ENCODE measurements around the gene NHLRC2.
"Not testable (repeated sequence)": the region's sequence is repeated elsewhere in the genome, so short reads cannot be mapped to it uniquely, and the experiment has no call there.

NHLRC2 gene, protein sequence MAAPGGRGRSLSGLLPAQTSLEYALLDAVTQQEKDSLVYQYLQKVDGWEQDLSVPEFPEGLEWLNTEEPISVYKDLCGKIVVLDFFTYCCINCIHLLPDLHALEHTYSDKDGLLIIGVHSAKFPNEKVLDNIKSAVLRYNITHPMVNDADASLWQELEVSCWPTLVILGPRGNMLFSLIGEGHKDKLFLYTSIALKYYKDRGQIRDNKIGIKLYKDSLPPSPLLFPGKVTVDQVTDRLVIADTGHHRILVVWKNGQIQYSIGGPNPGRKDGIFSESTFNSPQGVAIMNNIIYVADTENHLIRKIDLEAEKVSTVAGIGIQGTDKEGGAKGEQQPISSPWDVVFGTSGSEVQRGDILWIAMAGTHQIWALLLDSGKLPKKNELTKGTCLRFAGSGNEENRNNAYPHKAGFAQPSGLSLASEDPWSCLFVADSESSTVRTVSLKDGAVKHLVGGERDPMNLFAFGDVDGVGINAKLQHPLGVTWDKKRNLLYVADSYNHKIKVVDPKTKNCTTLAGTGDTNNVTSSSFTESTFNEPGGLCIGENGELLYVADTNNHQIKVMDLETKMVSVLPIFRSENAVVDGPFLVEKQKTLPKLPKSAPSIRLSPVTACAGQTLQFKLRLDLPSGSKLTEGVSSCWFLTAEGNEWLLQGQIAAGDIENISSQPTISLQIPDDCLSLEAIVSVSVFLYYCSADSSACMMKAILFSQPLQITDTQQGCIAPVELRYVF

DNA sequence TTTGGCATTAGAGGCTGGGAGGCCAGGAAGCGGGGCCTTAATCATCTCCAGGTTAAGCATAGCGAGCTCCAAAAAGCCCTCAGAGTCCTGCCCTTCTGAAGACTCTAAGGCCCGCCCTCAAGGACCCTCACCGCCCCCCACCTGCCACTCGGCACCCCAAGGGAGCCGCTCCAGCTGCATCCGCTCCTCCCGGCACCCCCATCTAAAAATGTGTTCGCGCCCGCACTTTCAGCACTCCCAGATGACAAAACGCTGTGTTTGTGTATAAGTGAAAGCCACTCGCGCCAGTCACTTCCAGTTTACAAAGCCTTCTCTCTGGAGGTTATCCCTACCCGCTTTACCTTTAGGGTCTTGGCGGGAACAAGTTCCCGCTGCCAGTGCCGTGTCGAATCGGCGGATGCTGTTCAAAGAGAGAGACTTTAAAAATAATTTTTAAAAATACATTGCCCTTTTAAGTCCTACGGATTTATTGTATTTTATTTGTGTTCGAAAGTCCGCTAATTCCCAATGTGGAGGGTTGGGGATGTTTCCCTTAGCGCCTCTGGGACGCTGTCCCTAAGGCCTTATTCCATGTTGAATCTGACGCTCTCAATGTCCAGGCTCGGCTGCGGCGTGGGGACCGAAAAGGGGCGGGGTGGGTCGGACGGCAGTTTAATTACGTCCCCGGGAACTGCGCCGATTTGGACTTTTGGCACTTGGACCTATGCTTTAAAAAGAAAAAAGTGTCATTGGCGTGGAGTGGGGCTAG, at the start of gene NHLRC2, which contains the start of gene DCLRE1A:
NHLRC2 (plus strand) TSS at position 649 of the 748 bp plus-strand sequence. CDS start 212 bp downstream, outside the sequence.
DCLRE1A (minus strand) TSS at position 70 of the 748 bp plus-strand sequence. CDS start 900 bp downstream, outside the sequence.
- in situ Hi-C loops (cut with MboI; ENCODE audit: low pct_unique_long_range_greater_than_20kb, low sequenced_read_pairs) = no loop called here
- DNase-seq = peak; percentile 85

DNA sequence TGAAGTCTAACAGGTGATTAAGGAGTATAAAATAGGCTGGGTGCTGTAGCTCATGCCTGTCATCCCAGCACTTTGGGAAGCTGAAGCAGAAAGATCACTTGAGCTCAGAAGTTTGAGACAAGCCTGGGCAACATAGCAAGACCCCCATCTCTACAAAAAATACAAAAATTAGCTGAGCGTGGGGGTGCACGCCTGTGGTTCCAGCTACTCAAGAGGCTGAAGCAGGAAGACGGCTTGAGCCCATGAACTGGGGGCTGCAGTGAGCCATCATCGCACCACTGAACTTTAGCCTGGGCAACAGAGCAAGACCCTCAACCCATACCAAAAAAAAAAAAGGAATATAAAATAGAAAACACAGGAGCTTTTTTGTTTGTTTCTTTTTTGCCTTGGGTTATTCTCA, 48.0 kb upstream of the NHLRC2 start:
- in situ Hi-C loops (cut with MboI; ENCODE audit: low pct_unique_long_range_greater_than_20kb, low sequenced_read_pairs) = no loop called here
- no peak for DNase-seq

DNA sequence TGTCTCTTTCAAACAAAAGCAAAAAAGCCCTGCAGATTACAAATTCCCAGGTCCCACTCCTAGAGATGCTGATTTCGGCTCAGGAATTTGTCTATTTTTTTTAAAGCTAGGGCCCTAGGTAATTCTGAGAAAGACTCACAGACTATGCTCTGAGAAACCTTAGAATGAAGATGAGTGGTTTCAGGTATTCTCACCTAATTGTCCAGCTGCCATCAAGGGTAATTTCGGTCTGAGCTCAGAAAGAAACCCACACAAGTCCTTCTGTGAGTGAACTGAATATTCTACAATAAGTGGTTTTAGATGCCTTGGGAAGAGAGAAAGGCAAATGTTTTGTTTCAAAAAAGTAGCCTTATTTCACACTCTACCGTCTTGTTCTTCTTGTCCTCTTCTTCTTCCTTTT, 46.3 kb upstream of the NHLRC2 start:
- no peak for DNase-seq
- in situ Hi-C loops (cut with MboI; ENCODE audit: low pct_unique_long_range_greater_than_20kb, low sequenced_read_pairs) = no loop called here

DNA sequence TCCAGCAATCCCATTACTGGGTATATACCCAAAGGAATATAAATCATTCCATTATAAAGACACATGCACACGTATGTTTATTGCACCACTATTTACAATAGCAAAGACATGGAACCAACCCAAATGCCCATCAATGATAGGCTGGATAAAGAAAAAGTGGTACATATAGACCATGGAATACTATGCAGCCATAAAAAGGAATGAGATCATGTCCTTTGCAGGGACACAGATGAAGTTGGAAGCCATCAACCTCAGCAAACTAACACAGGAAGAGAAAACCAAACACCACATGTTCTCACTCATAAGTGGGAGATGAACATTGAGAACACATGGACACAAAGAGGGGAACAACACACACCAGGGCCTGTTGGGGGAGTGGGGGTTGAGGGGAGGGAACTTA, 39.8 kb upstream of the NHLRC2 start:
- in situ Hi-C loops (cut with MboI; ENCODE audit: low pct_unique_long_range_greater_than_20kb, low sequenced_read_pairs) = not testable (repeated sequence)

DNA sequence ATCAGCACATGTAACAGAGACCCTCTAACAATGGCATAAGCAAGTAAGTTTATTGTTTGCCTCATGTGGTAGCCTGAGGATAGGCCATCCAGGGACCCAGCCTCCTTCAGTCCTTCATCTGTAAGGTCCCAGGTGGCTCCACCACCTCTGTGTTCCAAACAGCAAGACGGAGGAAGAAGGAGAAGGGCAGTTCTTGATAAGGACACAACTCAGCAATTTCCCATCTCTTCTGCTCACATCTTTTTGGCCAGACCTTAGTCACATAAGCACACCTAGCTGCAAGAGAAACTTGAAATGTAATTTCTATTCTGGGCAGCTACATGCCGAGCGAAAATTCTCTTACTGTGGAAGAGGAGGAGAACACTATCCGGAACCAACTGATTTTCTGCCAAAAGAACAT, 34.5 kb upstream of the NHLRC2 start:
- in situ Hi-C loops (cut with MboI; ENCODE audit: low pct_unique_long_range_greater_than_20kb, low sequenced_read_pairs) = no loop called here
- DNase-seq = no peak

More for the DNA sequence above, 39.8 kb upstream of the NHLRC2 start:
- not testable (repeated sequence) for DNase-seq

DNA sequence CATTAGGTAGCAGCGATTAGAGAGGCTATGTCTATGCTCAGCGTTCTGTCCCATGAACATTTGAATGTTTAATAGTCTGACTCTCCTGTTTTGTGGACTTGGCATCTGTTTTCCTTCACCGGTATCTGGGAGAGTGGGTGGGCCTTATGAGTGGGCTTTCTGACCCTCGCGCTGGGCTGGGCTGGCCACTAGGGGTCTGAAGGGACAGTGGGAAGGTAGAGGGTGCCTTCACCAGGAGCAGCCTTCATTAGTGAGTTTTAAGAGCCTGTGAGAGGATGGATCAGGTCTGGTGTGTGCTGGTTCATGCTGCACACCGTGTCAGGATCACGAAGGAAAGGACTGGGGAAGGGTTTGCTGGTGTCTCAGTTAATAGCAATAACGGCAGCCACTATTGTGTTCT, 34.0 kb upstream of the NHLRC2 start:
- in situ Hi-C loops (cut with MboI; ENCODE audit: low pct_unique_long_range_greater_than_20kb, low sequenced_read_pairs) = no loop called here
- DNase-seq = no peak

DNA sequence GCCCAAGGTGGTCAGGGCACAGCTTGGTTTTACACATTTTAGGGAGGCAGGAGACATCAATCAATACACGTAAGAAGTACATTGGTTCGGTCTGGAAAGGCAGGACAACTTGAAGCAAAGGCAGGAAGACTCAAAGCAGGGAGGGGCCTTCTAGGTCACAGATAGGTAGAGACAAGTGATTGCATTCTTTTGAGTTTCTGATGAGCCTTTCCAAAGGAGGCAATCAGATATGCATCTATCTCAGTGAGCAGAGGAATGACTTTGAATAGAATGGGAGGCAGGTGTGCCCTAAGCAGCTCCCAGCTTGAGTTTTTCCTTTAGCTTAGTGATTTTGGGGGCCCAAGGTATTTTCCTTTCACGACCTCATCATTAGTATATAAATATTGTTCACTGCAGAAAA, 33.2 kb upstream of the NHLRC2 start:
- in situ Hi-C loops (cut with MboI; ENCODE audit: low pct_unique_long_range_greater_than_20kb, low sequenced_read_pairs); DNase-seq: not testable (repeated sequence)

DNA sequence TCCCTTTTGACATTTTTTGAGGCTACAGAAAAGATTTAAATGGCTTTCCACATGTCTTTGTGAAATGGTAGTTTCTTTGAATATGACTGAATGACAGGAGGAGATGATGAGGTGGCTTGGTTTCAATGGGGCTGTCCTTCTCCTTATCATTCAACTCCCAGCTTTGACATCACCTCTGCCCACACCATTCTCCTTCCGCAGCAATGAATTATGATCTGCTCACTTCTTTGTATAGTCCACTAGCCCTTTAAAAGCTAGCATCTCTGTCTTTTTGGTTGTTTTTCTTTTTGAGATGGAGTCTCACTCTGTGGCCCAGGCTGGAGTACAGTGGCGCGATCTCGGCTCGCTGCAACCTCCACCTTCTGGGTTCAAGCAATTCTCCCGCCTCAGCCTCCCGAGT, 32.3 kb upstream of the NHLRC2 start:
- in situ Hi-C loops (cut with MboI; ENCODE audit: low pct_unique_long_range_greater_than_20kb, low sequenced_read_pairs) = no loop called here

DNA sequence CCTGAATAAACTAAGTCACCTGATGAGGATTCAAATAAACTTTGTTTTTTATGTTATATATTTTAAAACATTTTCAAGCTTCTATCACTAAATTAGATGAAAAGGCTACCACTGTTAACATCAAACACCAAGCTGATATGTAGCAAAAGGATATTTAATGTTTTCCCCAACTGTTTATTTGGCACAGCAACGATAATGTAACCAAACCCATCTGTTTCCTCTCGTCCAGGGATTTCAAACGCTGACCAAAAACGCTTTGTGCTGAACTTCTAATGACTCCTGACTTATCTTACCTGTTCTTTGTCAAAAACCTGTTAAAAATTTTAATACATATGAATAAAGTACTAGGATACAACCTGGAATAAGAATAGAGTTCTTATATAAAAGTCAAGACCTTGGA, 31.1 kb upstream of the NHLRC2 start:
- in situ Hi-C loops (cut with MboI; ENCODE audit: low pct_unique_long_range_greater_than_20kb, low sequenced_read_pairs) = no loop called here

More for the DNA sequence above, 32.3 kb upstream of the NHLRC2 start:
- DNase-seq = no peak

DNA sequence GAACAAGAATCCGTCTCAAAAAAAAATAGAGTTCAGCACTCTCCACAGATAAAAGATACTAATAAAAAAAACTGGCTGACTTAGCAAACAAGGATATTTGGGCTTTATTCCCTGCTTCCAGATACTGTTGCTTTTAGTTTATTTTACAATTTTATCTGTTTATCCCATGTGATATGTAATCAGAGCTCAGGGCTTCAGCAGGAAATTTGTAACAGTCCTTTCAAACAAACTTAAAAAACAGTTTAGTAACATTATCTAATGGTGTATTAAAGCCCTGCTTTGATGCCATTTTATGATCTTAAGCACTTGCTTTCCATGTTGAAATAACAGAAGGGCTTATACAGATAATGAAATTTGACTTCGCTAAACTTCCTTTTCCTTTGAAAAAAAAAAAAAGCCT, 28.7 kb upstream of the NHLRC2 start:
- in situ Hi-C loops (cut with MboI; ENCODE audit: low pct_unique_long_range_greater_than_20kb, low sequenced_read_pairs) = no loop called here
- DNase-seq = no peak

More for the DNA sequence above, 31.1 kb upstream of the NHLRC2 start:
- DNase-seq = no peak

DNA sequence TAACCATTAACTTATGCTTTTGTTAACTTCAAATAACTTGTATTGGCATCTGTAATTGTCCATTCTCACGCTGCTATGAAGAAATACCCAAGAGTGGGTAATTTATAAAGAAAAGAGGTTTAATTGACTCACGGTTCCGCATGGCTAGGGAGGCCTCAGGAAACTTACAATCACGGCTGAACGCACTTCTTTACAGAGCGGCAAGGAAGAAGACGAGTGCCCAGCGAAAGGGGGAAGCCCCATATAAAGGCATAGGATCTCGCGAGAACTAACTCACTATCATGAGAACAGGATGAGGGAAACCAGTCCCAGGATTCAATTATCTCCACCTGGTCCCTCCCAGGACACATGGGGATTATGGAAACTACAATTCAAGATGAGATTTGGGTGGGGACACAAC, 25.9 kb upstream of the NHLRC2 start:
- in situ Hi-C loops (cut with MboI; ENCODE audit: low pct_unique_long_range_greater_than_20kb, low sequenced_read_pairs) = not testable (repeated sequence)
- peak; percentile 8 for DNase-seq

DNA sequence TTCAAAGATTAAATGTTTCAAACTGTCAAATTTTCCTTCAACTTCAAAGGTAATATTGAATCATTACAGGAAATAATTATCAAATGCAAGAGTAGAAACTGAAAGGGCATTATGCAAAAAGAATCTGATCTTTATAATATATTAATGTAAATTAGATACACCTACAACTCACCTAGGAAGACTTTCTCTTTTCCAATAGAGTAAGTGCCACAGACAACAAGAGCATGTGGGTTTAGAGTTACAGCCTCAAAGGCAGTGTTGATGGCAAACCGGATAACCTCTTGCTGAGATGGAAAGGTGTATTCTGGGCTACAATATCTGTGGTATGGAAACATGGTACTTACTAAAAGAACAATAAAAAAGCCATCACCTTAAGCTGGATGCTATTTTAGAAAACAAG, 12.3 kb upstream of the NHLRC2 start:
- no peak for DNase-seq
- in situ Hi-C loops (cut with MboI; ENCODE audit: low pct_unique_long_range_greater_than_20kb, low sequenced_read_pairs) = no loop called here

DNA sequence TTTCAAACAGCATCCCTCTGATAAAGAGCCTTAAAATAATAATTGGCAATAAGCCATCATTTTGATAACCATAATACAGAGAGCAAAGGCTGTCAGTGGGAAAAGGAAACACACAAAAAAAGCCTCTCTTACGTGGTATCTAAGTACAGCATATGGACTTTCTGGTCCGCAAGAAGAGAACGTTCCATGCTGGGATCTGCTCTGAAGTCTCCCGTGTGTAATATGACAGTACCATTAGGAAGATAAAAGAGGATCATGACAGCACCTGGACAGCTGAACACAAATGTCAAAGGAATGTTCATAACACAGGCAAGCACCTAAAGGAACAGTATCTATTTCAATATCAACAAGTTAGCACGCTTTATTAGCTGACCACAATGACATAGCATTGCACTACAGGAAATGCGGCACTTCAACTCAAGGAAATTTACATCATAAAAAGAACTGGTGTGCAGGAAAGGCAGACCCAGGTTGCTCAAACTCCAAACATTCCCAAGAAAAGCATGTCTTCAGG, 10.4 kb upstream of the NHLRC2 start:
- in situ Hi-C loops (cut with MboI; ENCODE audit: low pct_unique_long_range_greater_than_20kb, low sequenced_read_pairs) = no loop called here
- peak; percentile 21 for DNase-seq

DNA sequence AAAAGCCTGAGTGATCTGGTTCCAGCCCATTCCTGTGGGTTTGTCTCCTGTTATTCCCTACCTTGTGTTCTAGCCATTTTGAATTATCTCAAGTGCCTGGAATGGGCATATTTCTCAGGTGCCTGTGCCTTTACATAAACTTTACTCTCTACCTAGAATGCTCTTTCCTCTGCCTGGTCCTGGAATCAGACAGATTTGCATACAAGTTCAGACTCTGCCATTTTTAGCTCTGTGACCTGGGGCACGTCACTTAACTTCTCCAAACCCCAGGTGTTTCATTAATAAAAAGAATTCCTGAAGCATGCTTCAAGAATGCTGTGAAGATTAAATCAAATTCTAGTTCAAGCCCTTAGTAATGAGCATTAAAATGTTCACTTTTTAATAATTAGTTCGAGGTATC, 8.4 kb upstream of the NHLRC2 start:
- in situ Hi-C loops (cut with MboI; ENCODE audit: low pct_unique_long_range_greater_than_20kb, low sequenced_read_pairs) = no loop called here
- DNase-seq = no peak

DNA sequence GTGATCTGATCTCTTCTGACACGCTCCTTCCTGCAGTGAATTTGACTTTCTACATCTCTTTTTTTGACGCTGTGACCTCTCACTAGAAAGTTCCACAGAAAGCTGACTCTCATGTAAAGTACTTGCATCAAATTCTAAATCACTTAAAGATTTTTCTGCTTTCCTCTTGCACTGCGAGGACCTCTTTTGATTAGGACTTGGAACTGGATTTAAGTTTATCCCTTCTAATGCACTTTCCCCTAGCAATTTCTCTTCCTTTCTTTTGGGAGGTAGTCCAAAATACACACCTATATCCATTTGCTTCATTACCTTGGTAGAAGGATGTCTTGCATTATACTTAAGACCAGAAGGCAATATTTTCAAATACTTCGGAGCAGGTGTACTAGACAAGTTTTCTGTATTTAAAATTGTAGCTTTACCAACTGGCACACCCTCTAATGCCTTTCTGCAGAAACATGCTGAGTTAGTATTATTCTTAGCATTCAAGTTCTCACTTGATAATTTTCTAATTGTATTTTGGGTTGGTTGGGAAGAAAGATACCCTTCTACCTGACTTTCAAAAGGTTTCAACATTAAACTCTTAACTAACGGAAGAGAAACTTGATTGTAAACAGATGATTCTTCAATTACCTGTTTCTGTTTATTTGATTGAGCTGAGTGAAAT, 5.2 kb upstream of the NHLRC2 start:
- in situ Hi-C loops (cut with MboI; ENCODE audit: low pct_unique_long_range_greater_than_20kb, low sequenced_read_pairs) = no loop called here
- DNase-seq = no peak

DNA sequence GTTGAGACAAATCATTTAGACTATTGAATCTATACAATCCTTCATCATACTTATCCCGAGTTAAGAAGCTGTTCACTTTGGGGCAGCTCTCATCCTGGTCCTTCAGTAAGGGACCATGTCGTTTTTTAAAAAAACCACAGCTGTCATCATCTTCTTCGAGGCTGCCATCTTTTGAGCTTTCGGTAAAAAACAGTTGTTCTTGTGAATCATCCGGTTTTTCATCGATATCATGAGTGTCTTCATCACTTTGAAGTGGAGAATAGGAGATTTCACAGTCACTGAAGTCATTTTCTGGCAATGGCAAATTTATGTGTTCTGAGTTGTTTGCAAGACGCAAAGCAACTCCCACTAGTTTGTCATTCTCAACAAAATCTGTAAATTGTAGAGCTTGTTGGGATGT, 4.5 kb upstream of the NHLRC2 start:
- in situ Hi-C loops (cut with MboI; ENCODE audit: low pct_unique_long_range_greater_than_20kb, low sequenced_read_pairs) = no loop called here
- no peak for DNase-seq

DNA sequence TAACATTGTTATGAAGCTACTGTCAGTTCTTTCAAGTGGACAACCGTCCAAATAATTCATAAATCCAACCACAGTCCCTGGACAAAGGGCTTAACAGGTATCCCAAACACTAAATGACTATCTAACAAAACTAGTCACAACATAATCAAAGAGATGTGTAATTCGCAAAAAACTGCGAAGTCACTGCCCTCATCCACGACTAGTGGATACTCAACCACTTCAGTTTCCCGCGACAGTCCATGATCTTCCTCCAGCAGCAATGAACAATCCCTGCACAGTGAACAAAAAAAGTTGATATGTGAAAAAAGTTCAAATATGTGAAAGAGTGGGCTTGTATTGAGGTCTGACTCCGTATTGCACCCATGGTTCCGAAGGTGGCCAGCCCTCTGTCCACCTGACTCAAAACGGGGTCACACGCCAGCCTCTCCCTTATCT, 866 bp upstream of the NHLRC2 start:
- no peak for DNase-seq
- in situ Hi-C loops (cut with MboI; ENCODE audit: low pct_unique_long_range_greater_than_20kb, low sequenced_read_pairs) = no loop called here

DNA sequence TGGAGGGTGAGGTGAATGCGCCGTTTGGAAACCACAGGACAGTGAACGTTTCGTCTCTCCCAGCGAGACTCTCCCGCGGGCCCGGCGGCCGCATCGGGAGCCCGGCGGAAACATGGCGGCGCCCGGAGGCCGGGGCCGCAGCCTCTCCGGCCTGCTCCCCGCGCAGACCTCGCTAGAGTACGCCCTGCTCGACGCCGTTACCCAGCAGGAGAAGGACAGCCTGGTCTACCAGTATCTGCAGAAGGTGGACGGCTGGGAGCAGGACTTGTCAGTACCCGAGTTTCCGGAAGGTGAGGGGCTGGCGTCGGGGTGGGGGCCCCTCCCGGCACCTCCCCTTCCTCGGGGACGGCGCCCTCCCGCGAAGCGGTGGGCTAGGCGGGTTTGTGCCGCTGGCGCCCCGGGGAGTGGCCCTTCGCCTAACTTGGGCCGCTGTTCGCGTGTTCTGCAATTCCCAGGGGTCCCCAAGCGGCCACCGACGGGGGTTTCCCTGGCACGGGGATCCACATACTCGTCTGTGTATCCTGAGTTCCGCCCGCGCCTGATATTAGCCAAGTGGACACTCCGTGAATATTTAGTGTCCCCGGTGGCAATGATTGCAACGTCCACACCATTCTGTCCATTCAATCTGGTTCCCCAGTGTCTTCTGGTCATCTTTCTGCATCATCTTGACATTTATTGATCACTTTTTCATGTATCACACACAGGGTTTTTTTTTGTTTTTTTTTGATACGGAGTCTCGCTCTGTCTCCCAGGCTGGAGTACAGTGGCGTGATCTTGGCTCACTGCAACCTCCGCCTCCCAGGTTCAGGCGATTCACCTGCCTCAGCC, 514 bp downstream of the NHLRC2 start:
- DNase-seq = peak; percentile 73
- in situ Hi-C loops (cut with MboI; ENCODE audit: low pct_unique_long_range_greater_than_20kb, low sequenced_read_pairs) = no loop called here
